ENCODE results near the gene TAF4.

GRCh38 chr20:62062661-62063314 is 2.9 kb downstream of the TAF4 start:
- no peak for TF ChIP-seq USF2 (IDR thresholded peaks at IDR 0.05; ENCODE audit: low read depth, low read length)
- TF ChIP-seq USF2 (CRISPR knock-in tag; IDR thresholded peaks at IDR 0.05; ENCODE audit: borderline replicate concordance) = no peak
- TF ChIP-seq JUN (CRISPR knock-in tag; IDR thresholded peaks at IDR 0.05) = no peak
- no peak for TF ChIP-seq KLF6 (CRISPR knock-in tag; IDR thresholded peaks at IDR 0.05)
- TF ChIP-seq CREB1 (IDR thresholded peaks at IDR 0.05) = no peak
- TF ChIP-seq CREB1 (CRISPR knock-in tag; IDR thresholded peaks at IDR 0.05) = no peak
- no peak for TF ChIP-seq ZNF407 (CRISPR knock-in tag; IDR thresholded peaks at IDR 0.05; ENCODE audit: not compliant biosample characterization)

Data from HepG2 (cell line).